ENCODE measurements around the gene SH3RF3.

SH3RF3 gene

DNA sequence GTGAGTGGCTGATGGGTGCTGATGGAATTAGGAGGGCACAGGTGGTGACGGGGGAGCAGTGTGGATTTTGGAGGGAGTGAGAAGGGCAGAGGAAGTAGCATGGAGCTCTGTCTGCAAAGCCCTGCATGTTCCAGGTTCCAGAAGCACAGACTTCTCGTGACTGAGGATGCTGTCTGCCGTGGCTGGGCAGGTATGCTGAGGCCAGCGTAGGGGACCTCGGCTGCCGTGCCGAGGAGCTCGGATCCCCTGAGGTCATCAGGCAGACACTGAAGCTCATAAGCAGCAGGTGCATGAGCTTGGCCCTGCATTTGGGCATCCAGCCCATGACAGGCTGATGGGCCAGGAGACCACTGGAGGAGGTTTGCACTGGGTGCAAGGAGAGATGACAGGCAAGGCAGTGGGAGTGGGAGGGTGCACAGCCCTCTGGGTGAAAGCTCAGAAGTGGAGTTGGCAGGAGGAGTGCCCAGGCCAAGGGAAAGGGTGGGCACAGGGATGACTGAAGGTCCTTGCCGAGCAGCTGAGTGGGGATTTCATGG, 215.3 kb downstream of the SH3RF3 start:
- no peak for DNase-seq

DNA sequence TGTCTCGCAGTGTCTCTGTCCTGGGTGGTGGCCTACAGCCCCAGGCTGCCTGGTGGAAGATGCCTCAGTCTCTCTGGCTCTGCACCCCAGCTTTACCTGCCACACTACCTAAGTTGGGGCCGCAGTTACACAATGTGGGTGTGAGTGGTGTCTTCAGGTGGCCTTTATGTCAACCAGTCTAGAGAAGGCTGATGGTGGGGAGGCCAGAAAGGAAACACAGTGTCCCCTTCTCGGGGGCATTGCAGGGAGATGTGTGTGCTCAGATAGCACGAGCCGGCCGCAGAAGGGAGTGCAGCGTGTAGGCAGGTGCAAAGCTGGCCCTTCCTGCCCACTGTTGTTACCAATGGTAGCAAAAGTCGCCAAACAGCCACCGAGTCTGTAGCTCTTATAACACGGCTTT, 216.1 kb downstream of the SH3RF3 start:
- no peak for DNase-seq

GRCh38 chr2:109345653-109346480, 216.9 kb downstream of the SH3RF3 start:
- DNase-seq = no peak

DNA sequence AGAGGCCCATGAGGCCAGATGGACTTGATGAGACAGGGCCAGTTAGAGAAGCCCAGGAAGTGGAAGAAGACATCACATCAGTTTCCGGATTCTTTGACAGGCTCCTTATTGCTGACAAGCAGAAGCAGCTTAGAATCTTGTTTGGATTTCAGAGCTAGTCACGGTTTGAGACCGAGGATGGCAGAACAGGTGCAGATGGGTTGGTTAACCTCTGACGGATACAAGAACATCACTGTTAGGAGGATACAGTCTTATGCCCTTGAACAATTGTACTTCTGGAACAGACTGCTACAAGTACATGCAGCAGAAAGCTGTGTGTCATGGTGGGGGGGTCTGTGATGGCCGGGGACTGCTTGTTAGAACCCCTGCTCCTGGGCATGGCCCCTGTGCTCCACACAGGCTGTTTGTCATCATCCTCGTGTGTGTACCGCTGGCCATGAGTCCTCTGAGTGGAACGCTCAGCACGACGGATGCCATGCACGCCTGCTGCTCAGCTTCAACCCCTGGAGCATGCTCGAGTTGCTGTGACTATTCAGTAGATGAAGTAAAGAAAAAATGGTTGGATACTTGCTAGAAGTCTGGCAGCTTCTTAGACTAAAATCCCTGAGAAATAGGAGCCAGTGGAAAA, 217.7 kb downstream of the SH3RF3 start:
- no peak for DNase-seq

DNA sequence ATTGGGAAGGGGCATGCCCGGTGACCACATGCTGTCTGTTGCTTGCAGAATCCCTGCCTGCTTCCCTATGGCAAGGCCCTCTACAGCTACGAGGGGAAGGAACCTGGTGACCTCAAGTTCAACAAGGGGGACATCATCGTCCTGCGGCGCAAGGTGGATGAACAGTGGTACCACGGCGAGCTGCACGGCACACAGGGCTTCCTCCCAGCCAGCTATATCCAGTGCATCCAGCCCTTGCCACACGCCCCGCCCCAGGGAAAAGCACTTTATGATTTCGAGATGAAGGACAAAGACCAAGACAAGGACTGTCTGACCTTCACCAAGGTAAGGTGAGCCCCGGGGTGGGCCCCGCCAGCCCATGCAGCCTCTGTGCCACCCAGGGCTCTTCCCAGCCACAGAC, 218.6 kb downstream of the SH3RF3 start:
- DNase-seq = no peak

- no peak for DNase-seq
Observed at GRCh38 chr2:109348190-109348589, 219.2 kb downstream of the SH3RF3 start.

- DNase-seq = no peak
Observed at GRCh38 chr2:109348671-109349502, 219.9 kb downstream of the SH3RF3 start.

GRCh38 chr2:109349503-109350465, 220.8 kb downstream of the SH3RF3 start:
- DNase-seq = no peak

DNA sequence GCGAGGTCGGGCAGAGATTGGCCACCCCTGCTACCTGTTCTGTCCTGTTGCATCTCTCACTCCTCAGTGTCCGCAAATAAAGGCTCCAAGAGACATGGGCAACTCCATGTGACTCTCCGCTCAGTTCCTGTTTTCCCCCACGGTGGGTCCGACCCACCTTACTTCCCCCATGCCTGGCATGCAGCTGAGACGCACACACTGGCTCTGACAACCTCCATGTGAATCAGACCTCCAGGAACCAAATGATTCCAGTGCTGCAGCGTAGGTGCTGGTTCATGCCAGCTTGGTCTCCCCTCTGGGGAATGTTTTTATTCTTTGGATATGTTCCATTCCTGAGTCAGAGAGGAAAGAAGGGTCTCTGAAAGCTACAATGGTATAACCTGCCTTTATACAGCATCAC, 221.5 kb downstream of the SH3RF3 start:
- no peak for DNase-seq

- no peak for DNase-seq
Observed at GRCh38 chr2:109351164-109351756, 222.3 kb downstream of the SH3RF3 start.

- DNase-seq = no peak
Observed at GRCh38 chr2:109352056-109352897, 223.3 kb downstream of the SH3RF3 start.

- DNase-seq = no peak
Observed at GRCh38 chr2:109352898-109353689, 224.1 kb downstream of the SH3RF3 start.

DNA sequence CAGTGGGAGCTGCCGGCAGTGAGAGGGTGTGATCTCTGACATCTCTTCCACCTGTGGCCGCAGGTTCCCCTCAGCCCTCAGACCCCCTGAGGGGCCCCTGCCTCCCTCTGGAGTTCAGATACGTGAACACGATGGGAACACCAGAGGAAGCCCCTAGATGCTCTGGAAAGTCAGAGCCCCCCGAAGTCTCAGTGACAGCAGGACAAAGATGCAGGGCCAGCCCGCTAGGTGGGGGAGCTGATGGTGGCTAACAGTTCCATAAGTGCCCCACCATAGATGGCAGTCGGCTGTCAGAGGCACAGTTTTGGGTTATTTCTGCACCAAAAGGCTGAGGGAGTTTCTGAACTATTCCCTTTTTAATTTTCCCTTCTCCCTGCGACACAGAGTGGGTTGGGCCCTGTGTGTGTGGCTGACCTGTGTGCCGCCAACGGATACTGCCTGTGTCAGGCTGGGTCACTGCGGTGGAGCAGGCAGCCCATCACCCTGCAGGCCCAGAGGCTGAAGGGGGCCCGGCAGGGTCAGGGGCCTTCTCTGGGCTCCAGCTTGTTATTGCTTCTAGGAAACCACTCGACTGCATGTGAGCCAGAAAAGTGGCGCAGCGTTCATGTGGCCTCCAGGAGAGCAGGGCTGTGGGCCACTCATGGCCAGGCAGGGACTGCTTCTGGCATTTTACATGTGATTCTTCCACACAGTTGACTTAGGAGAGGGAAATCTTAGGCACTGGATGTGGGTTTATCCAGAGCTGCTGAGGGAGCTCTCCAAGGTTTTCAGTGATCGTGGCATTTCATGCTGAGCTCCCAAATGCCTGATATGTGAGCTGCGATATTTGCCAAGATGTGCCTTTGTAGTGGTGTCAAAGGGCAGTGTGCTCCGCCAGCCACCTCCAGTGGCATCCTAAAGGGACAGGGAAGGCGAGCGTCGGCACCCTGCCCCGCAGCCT, 225.1 kb downstream of the SH3RF3 start:
- DNase-seq = no peak

GRCh38 chr2:109355192-109355843, 226.3 kb downstream of the SH3RF3 start:
- no peak for DNase-seq

DNA sequence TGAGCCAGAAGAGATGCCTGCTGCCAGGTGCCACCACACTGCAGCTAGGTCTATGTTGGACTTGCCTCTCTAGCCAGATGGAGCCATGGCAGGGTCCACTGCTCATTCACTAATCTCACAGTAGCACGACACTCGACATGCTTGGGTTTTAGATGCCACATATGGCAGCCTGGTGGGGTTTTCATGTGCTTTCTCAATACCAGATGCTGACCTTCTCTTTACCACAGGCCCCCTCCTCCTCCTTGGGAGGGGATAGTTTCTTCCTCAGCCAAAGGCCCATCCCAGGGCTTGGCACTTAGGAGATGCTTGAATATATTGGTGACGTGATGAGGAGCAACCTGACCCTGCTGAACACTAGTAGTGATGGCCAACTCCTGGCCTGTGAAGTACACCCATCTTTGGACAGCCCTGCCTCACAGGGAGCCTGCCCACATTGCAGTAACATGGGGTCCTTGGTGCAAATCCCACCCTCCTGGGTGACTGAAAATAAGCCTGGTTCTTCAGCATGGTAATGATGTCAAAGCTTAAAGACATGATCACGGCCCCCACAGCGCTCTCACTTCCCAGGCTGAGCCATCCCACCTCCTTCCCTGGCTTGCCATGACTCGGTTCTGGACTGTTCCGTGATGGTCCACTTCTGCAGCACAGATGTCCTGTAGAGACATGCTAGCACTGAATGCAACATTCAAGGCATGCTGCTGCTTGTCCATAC, 227.5 kb downstream of the SH3RF3 start:
- no peak for DNase-seq

GRCh38 chr2:109364217-109364616, 235.2 kb downstream of the SH3RF3 start:
- DNase-seq = no peak

- DNase-seq = no peak
Observed at GRCh38 chr2:109365131-109365530, 236.1 kb downstream of the SH3RF3 start.

Data from NCI-H2081 treated with DMSO at 0.1 percent for 48 hours (cell line).